Heart left ventricle (tissue), 13 donors: ENCODE results near the gene NT5C3B.

Source experiments
- CTCF ChIP-seq, 12 donors: fragments of 200-600 bp; sonication (generic) in 4 of 12; IDR thresholded peaks; one replicate each; pipeline versions ENCODE4 v1.5.0 to v1.8.0; 2018 to 2022; ENCODE audit warnings: antibody characterized with exemption in 12 of 12, mild to moderate bottlenecking in 5 of 12
- POLR2A ChIP-seq, 2 donors: fragments of 450-650 bp; IDR thresholded peaks; one replicate each; pipeline ENCODE4 v1.6.1; 2017; ENCODE audit warnings: antibody characterized with exemption in 2 of 2, mild to moderate bottlenecking in 2 of 2, moderate library complexity in 2 of 2
- donor health status: ischemic (EF 13 %, LVEDD 7.1; RV severe dilation, severe dysfunction).
- donor health status: DM: no; HTN: yes; CAD: no.
- donor health status: DM: no; HTN: no; CAD: no.
- donor health status: ischemic (EF 25% LVEDD 6.9; RV normal size, moderate dysfunction).
- donor health status: ischemic (EF 25% LVEDD 5.7; RV mildly dilated, moderate dysfunction).
- donor health status: ischemic (EF 35%, LVEDD 5.7; RV mildly dilated, moderate dysfunction).
- donor health status: nonischemic (EF 11% LVEDD 7.7; RV severe dilation, severe dysfunction).
- donor health status: DM: yes; HTN: yes; CAD: no.
- donor health status: PGD.
- donor health status: ischemic (EF 29% LVEDD 5.4; RV normal size, mild dysfunction).
- donor health status: nonischemic (EF 23%, LVEDD 6.1; RV moderate dilation, normal function).

GRCh38 chr17:41816637-41817320 lies 19.3 kb downstream of the NT5C3B start:
- TF ChIP-seq CTCF (IDR thresholded peaks at IDR 0.05) (no peak), POLR2A (IDR thresholded peaks at IDR 0.05) (no peak)
